Body of pancreas (tissue), 4 donors: Measurements from ENCODE around the gene AVPR2. TPM values are rescaled to one million over a fixed set of nuclear protein-coding genes. Genes with fewer than 3 reads are reported as not detected.

ENCODE experiments used
- ATAC-seq: fragments of 150-250 bp; one replicate; pipeline ENCODE4 v1.9.1; 2016
- DNase-seq, 4 donors: peaks; one replicate each; pipeline ENCODE4 v3.0.0-alpha.2; 2019
- H3K27ac ChIP-seq, 4 donors: fragments of 200-600 bp; sonication (generic); 1 replicate in 3 of 4; 2 replicates in 1 of 4; pipeline versions ENCODE4 v1.5.1 to v1.6.1; 2016 to 2019; ENCODE audit warnings: mild to moderate bottlenecking in 1 of 4, mixed read lengths in 1 of 4, moderate library complexity in 1 of 4
- H3K27me3 ChIP-seq, 2 donors: fragments of 200-600 bp; sonication (generic); one replicate each; pipeline ENCODE4 v1.6.0; 2016; ENCODE audit warnings: mild to moderate bottlenecking in 1 of 2
- H3K36me3 ChIP-seq, 2 donors: fragments of 200-600 bp; sonication (generic); replicated peaks in 1 of 2; 2 replicates each; pipeline ENCODE4 v1.5.1; 2016; ENCODE audit warnings: low read depth in 2 of 2; ENCODE audit not compliant: insufficient read depth in 1 of 2
- H3K4me1 ChIP-seq: fragments of 200-600 bp; sonication (generic); one replicate; pipeline ENCODE4 v1.6.0; 2016
- H3K4me3 ChIP-seq, 2 donors: fragments of 200-600 bp; sonication (generic); 1 replicate in 1 of 2; 2 replicates in 1 of 2; pipeline ENCODE4 v1.5.1; 2016 to 2019
- H3K9me3 ChIP-seq, 3 donors: fragments of 200-600 bp; sonication (generic); 1 replicate in 2 of 3; 2 replicates in 1 of 3; pipeline ENCODE4 v1.5.1; 2016
- CTCF ChIP-seq, 7 experiments: fragments of 450-650 bp in 4 of 7; fragments of 200-600 bp in 3 of 7; sonication (generic) in 3 of 7; IDR thresholded peaks; one replicate each; pipeline ENCODE4 v1.5.1; 2016 to 2019; ENCODE audit warnings: antibody characterized with exemption in 7 of 7
- POLR2A ChIP-seq, 3 donors: fragments of 450-650 bp; IDR thresholded peaks; one replicate each; pipeline ENCODE4 v1.6.1; 2016; ENCODE audit warnings: antibody characterized with exemption in 3 of 3, mild to moderate bottlenecking in 2 of 3
- WGBS, 2 donors: methylation state at CpG; one replicate each; pipeline ENCODE4 v1.1.5; 2017; 5-methylcytosine and 5-hydroxymethylcytosine counted together
- intact Hi-C: fragments of 100-400 bp; cut with DNase I; formaldehyde crosslinking; loops from one replicate; pipeline ENCODE4 v1.15.1; 2023
- total RNA-seq, 2 donors: library from RNA; depleted of rRNA; stranded (reverse); fragments of >200 nt; gene quantifications; one replicate each; pipeline ENCODE4 v1.1.0, GENCODE V29; 2016

Gene AVPR2
- total RNA-seq, 2 donors from 2014 or later = 0.66 to 0.78 TPM

GRCh38 chrX:153905481-153906095 lies 1.1 kb downstream of the AVPR2 start:
- WGBS, 2 donors = 79% methylated on average over 18 of the region's 32 CpGs; no CpG with 5 or more reads in 1 of the 2 donors
- Histone ChIP-seq H3K4me3 (no peak overlapping the region), H3K27ac (no peak overlapping the region), H3K36me3 (no peaks in the 10 kb centered on the region), H3K27me3 (no peaks in the 10 kb centered on the region), H3K9me3 (no peaks in the 10 kb centered on the region), H3K4me1 (no peaks in the 10 kb centered on the region)
- no peak for DNase-seq
- intact Hi-C loops = no loop called here
- no peak for ATAC-seq
- TF ChIP-seq CTCF (IDR thresholded peaks at IDR 0.05) (no peak), POLR2A (IDR thresholded peaks at IDR 0.05) (no peak)

GRCh38 chrX:153906126-153906917 lies 1.8 kb downstream of the AVPR2 start:
- DNase-seq = no peak
- TF ChIP-seq CTCF (IDR thresholded peaks at IDR 0.05) = no peak
- TF ChIP-seq POLR2A (IDR thresholded peaks at IDR 0.05) = no peak
- ATAC-seq = no peak

GRCh38 chrX:153907456-153907855 lies 3.0 kb downstream of the AVPR2 start:
- no peak for TF ChIP-seq POLR2A (IDR thresholded peaks at IDR 0.05)
- TF ChIP-seq CTCF (IDR thresholded peaks at IDR 0.05) = no peak
- Histone ChIP-seq H3K27ac (no peak overlapping the region), H3K36me3 (no peaks in the 10 kb centered on the region), H3K27me3 (no peaks in the 10 kb centered on the region), H3K4me3 (no peak overlapping the region), H3K9me3 (no peaks in the 10 kb centered on the region), H3K4me1 (no peaks in the 10 kb centered on the region)
- intact Hi-C loops = no loop called here
- WGBS, 2 donors = 85% methylated on average over 7 of the region's 12 CpGs; no CpG with 5 or more reads in 1 of the 2 donors
- no peak for ATAC-seq
- no peak for DNase-seq

More at GRCh38 chrX:153906126-153906917, 1.8 kb downstream of the AVPR2 start:
- intact Hi-C loops = no loop called here
- H3K4me3 ChIP-seq = no peak overlapping the region
- no peaks in the 10 kb centered on the region for H3K27me3 ChIP-seq
- 57 to 70% methylated on average over 4 to 14 of the region's 27 CpGs for WGBS, 2 donors
- no peak overlapping the region for H3K27ac ChIP-seq
- no peaks in the 10 kb centered on the region for H3K36me3 ChIP-seq
- no peaks in the 10 kb centered on the region for H3K4me1 ChIP-seq
- H3K9me3 ChIP-seq = no peaks in the 10 kb centered on the region

GRCh38 chrX:153908219-153908860 lies 3.9 kb downstream of the AVPR2 start:
- no peaks in the 10 kb centered on the region for H3K4me1 ChIP-seq
- 86 to 98% methylated on average over 9 to 21 of the region's 23 CpGs for WGBS, 2 donors
- H3K27me3 ChIP-seq = no peaks in the 10 kb centered on the region

More at GRCh38 chrX:153908219-153908860, 3.9 kb downstream of the AVPR2 start:
- Histone ChIP-seq H3K9me3 (no peaks in the 10 kb centered on the region), H3K36me3 (no peaks in the 10 kb centered on the region), H3K4me3 (no peak overlapping the region), H3K27ac (no peak overlapping the region)
- TF ChIP-seq CTCF (IDR thresholded peaks at IDR 0.05) (no peak), POLR2A (IDR thresholded peaks at IDR 0.05) (no peak)
- ATAC-seq (no peak), DNase-seq (no peak)
- intact Hi-C loops = no loop called here
